Right atrium auricular region (tissue), 2 donors: ENCODE results near the gene GPR153. TPM values are rescaled to one million over a fixed set of nuclear protein-coding genes. Genes with fewer than 3 reads are reported as not detected.

Experiments used
- DNase-seq: peaks from one replicate; pipeline ENCODE4 v3.0.0-alpha.2; 2019; ENCODE audit warnings: low spot score
- H3K27ac ChIP-seq, 2 donors: fragments of 200-600 bp; sonication (generic); 1 replicate in 1 of 2; 2 replicates in 1 of 2; pipeline ENCODE4 v1.5.1; 2016 to 2019
- H3K27me3 ChIP-seq, 2 donors: fragments of 200-600 bp; sonication (generic); one replicate each; pipeline versions ENCODE4 v1.5.1 to v1.6.0; 2017 to 2019
- H3K36me3 ChIP-seq: fragments of 200-600 bp; sonication (generic); one replicate; pipeline ENCODE4 v1.5.1; 2016
- H3K4me1 ChIP-seq, 2 donors: fragments of 200-600 bp; sonication (generic); one replicate each; pipeline versions ENCODE4 v1.5.1 to v1.6.0; 2017 to 2019
- H3K4me3 ChIP-seq, 2 donors: fragments of 200-600 bp; sonication (generic); 1 replicate in 1 of 2; 2 replicates in 1 of 2; pipeline ENCODE4 v1.5.1; 2017 to 2019; ENCODE audit warnings: mild to moderate bottlenecking in 1 of 2, moderate library complexity in 1 of 2
- H3K9me3 ChIP-seq, 2 donors: fragments of 200-600 bp; sonication (generic); one replicate each; pipeline ENCODE4 v1.5.1; 2019
- total RNA-seq, 2 donors: library from RNA; depleted of rRNA; stranded (reverse); fragments of >200 nt; gene quantifications; one replicate each; pipeline ENCODE4 v1.1.0, GENCODE V29; 2016
- TF ChIP-seq, protein P1 (sequence below), 2 donors: fragments of 200-600 bp; sonication (generic); IDR thresholded peaks; one replicate each; pipeline ENCODE4 v1.5.1; 2019; ENCODE audit warnings: antibody characterized with exemption in 2 of 2

Gene GPR153
- total RNA-seq, 2 donors from 2014 or later = 7.6 to 17.4 TPM

- no peak overlapping the region for H3K27ac ChIP-seq
- no peaks in the 10 kb centered on the region for H3K9me3 ChIP-seq
- TF ChIP-seq, protein P1, sequence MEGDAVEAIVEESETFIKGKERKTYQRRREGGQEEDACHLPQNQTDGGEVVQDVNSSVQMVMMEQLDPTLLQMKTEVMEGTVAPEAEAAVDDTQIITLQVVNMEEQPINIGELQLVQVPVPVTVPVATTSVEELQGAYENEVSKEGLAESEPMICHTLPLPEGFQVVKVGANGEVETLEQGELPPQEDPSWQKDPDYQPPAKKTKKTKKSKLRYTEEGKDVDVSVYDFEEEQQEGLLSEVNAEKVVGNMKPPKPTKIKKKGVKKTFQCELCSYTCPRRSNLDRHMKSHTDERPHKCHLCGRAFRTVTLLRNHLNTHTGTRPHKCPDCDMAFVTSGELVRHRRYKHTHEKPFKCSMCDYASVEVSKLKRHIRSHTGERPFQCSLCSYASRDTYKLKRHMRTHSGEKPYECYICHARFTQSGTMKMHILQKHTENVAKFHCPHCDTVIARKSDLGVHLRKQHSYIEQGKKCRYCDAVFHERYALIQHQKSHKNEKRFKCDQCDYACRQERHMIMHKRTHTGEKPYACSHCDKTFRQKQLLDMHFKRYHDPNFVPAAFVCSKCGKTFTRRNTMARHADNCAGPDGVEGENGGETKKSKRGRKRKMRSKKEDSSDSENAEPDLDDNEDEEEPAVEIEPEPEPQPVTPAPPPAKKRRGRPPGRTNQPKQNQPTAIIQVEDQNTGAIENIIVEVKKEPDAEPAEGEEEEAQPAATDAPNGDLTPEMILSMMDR (IDR thresholded peaks at IDR 0.05) = no peak
- peaks cover 0 to 16% of the 10 kb centered on the region in 2 donors for H3K4me1 ChIP-seq
- DNase-seq = no peak
- H3K27me3 ChIP-seq = no peaks in the 10 kb centered on the region
- H3K4me3 ChIP-seq = no peak overlapping the region
- H3K36me3 ChIP-seq = no peaks in the 10 kb centered on the region
Observed at GRCh38 chr1:6274102-6274501, 13.2 kb upstream of the GPR153 start.

DNA sequence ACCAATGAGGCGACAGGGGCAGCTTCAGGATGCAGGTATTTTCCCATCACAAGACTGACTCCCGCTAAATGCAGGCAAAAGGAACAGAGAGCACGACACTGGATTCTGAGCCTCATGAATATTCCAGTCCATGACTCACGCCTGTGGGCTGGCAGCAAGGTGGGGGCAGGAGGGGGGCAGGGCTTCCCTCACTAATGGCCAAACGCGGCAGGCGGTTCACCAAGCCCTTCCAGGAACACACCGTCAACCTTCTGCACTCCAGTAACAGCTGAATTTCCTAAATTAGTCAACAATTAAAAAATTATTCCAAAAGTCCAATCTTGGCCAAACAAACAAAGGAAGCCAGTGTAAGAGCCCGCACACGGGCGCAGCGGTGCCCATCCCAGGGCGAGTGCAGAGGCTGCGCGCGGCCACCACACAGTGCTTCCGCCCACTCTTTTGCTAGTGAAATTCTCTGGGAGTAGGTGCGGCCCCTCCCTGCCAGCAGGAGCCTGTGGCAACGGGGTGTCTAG lies 12.5 kb upstream of the GPR153 start:
- Histone ChIP-seq H3K4me1 (peaks cover 0 to 16% of the 10 kb centered on the region in 2 donors), H3K9me3 (no peaks in the 10 kb centered on the region), H3K4me3 (no peak overlapping the region), H3K27me3 (no peaks in the 10 kb centered on the region), H3K36me3 (no peaks in the 10 kb centered on the region), H3K27ac (no peak overlapping the region)
- TF ChIP-seq, protein P1 (IDR thresholded peaks at IDR 0.05) = no peak
- no peak for DNase-seq

DNA sequence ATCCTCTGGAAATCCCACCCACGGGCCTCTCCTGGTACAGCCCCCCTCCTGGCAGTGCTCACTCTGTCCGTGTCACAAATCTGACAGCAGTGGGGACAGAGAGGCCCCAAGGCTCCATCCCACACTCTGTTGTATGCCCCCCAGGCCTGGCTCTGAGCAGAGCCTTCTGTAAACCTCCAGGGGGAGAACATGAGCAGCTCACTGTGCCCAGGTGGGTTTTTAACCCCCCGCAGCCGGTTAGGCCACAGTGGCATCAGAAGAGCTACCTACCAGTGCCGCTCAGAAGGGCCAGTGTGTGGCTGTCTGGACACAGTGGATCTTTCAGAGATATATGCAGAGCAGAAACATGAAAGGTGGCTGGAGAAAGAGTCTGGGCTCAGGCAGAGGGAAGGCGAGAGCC lies 12.0 kb upstream of the GPR153 start:
- no peak for DNase-seq
- Histone ChIP-seq H3K27me3 (no peaks in the 10 kb centered on the region), H3K9me3 (no peaks in the 10 kb centered on the region), H3K4me3 (no peak overlapping the region), H3K4me1 (peaks cover 0 to 16% of the 10 kb centered on the region in 2 donors), H3K27ac (no peak overlapping the region), H3K36me3 (no peaks in the 10 kb centered on the region)
- TF ChIP-seq, protein P1 (IDR thresholded peaks at IDR 0.05) = no peak

- TF ChIP-seq, protein P1 (IDR thresholded peaks at IDR 0.05) = no peak
- no peak for DNase-seq
- H3K27ac ChIP-seq = no peak overlapping the region
- H3K27me3 ChIP-seq = no peaks in the 10 kb centered on the region
- H3K4me3 ChIP-seq = no peak overlapping the region
- H3K4me1 ChIP-seq = peaks cover 0 to 16% of the 10 kb centered on the region in 2 donors
- no peaks in the 10 kb centered on the region for H3K9me3 ChIP-seq
- H3K36me3 ChIP-seq = no peaks in the 10 kb centered on the region
Observed at GRCh38 chr1:6272452-6272851, 11.6 kb upstream of the GPR153 start.

DNA sequence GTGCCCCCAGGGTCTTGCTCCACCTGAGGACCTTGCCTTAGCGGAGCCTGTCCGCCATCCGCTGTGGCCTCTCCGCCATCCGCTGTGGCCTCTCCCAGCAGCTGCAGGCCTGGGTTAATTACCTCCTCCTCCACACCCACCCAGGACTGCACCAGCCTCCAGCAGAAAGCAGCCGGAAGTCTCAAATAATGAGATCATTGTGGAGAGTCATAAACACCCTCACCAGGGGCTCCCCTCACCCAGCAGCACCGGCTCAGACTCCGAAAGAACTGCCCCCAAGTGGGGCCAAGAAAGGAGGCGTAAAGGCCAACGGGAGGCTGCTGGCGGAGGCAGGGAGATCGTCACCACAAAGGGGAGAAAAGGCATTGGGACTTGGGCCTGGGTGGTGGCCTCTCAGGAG lies 10.7 kb upstream of the GPR153 start:
- Histone ChIP-seq H3K4me3 (no peak overlapping the region), H3K4me1 (peaks cover 0 to 10% of the 10 kb centered on the region in 2 donors), H3K36me3 (no peaks in the 10 kb centered on the region), H3K27me3 (no peaks in the 10 kb centered on the region), H3K27ac (no peak overlapping the region), H3K9me3 (no peaks in the 10 kb centered on the region)
- no peak for DNase-seq
- TF ChIP-seq, protein P1 (IDR thresholded peaks at IDR 0.05) = no peak

- TF ChIP-seq, protein P1 (IDR thresholded peaks at IDR 0.05) = no peak
Observed at GRCh38 chr1:6271006-6271405, 10.1 kb upstream of the GPR153 start.

More at GRCh38 chr1:6271006-6271405, 10.1 kb upstream of the GPR153 start:
- Histone ChIP-seq H3K9me3 (no peaks in the 10 kb centered on the region), H3K27ac (no peak overlapping the region), H3K4me1 (peaks cover 0 to 5% of the 10 kb centered on the region in 2 donors), H3K27me3 (no peaks in the 10 kb centered on the region), H3K36me3 (no peaks in the 10 kb centered on the region), H3K4me3 (no peak overlapping the region)
- no peak for DNase-seq
